ENCODE results near the gene GIT2.
"Not testable (repeated sequence)": the region's sequence is repeated elsewhere in the genome, so short reads cannot be mapped to it uniquely, and the experiment has no call there.

GIT2 gene

DNA sequence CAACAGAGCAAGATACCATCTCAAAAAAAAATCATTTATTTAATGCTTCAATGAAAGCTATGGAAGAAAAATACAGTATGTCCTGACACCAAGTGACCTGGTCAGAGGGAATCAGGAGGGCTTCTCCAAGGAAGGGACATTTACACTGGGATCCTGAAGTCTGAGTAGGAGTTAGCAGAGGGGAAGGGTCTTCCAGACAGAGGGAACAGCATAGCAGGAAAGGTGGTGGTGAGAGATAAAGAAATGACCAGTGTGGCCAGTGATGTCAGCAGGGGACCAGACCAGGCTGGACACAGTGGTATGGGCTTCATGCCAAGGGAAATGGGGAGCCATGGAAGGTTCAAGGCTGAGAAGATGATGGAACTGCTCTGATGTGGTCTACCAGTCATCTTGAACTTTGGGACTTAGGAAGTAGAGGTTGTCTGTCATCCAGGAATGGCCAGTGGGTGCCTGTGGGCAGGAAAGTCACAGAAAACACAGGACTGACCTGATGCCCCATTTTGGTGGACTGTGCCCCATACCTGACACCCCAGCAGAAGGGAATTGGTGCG is 103.9 kb downstream of the GIT2 start:
- H3K4me3 ChIP-seq (ENCODE audit: low read depth, low read length): no peak overlapping the region
- DNase-seq (ENCODE audit: low read depth): no peak
- TF ChIP-seq, protein P1, sequence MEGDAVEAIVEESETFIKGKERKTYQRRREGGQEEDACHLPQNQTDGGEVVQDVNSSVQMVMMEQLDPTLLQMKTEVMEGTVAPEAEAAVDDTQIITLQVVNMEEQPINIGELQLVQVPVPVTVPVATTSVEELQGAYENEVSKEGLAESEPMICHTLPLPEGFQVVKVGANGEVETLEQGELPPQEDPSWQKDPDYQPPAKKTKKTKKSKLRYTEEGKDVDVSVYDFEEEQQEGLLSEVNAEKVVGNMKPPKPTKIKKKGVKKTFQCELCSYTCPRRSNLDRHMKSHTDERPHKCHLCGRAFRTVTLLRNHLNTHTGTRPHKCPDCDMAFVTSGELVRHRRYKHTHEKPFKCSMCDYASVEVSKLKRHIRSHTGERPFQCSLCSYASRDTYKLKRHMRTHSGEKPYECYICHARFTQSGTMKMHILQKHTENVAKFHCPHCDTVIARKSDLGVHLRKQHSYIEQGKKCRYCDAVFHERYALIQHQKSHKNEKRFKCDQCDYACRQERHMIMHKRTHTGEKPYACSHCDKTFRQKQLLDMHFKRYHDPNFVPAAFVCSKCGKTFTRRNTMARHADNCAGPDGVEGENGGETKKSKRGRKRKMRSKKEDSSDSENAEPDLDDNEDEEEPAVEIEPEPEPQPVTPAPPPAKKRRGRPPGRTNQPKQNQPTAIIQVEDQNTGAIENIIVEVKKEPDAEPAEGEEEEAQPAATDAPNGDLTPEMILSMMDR (IDR thresholded peaks at IDR 0.05; ENCODE audit: insufficient read depth, low read depth, low read length, missing control alignments): no peak

GRCh38 chr12:109891731-109892130 is 104.4 kb downstream of the GIT2 start:
- H3K4me3 ChIP-seq (ENCODE audit: low read depth, low read length): not testable (repeated sequence)
- DNase-seq (ENCODE audit: low read depth): peak; percentile 59

- no peak for DNase-seq (ENCODE audit: low read depth)
- no peak overlapping the region for H3K4me3 ChIP-seq (ENCODE audit: low read depth, low read length)
- TF ChIP-seq, protein P1 (IDR thresholded peaks at IDR 0.05; ENCODE audit: insufficient read depth, low read depth, low read length, missing control alignments): no peak
Measured at GRCh38 chr12:109890620-109891170, 105.5 kb downstream of the GIT2 start.

DNA sequence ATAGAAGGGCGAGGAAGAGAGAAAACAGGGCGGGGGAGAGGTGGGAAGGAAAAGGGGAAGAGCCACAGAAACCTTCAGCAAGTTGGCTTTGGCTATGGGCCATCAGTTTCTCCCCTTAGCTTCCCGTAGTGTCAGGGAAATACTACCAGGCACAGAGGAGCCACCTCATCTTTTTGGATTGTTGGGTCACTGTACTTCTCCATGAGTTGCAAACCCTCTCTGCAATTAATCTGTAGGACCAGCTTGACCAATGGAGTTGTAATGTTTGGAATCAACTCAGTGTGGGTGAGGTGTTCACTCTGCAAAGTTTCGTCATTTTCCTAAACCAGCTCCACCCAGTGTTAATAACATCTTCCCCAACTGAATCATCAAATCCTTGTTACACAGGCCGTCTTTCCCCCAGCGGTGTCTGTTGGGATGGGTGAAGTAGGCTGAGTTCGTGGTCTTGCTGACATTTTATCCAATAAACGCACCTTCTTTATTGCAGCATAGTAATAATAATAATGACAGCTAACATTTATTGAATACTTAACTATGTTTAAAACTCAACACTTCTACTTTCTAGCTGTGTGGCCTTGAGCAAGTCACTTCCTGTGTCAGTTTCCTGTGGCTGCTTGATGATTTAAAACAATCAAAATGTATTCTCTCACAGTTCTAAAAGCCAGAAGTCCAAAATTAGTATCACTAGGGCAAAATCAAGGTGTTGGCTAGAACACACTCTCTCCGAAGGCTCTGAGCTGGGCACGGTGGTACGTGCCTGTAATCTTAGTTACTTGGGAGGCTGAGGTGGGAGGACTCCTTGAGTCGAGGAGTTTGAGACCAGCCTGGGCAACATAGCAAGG is 107.8 kb downstream of the GIT2 start:
- peak; percentile 77 for DNase-seq (ENCODE audit: low read depth)
- TF ChIP-seq, protein P1 (IDR thresholded peaks at IDR 0.05; ENCODE audit: insufficient read depth, low read depth, low read length, missing control alignments): no peak
- H3K4me3 ChIP-seq (ENCODE audit: low read depth, low read length): no peak overlapping the region

GRCh38 chr12:109885616-109886015 is 110.6 kb downstream of the GIT2 start:
- no peak for DNase-seq (ENCODE audit: low read depth)
- TF ChIP-seq, protein P1 (IDR thresholded peaks at IDR 0.05; ENCODE audit: insufficient read depth, low read depth, low read length, missing control alignments): no peak

DNA sequence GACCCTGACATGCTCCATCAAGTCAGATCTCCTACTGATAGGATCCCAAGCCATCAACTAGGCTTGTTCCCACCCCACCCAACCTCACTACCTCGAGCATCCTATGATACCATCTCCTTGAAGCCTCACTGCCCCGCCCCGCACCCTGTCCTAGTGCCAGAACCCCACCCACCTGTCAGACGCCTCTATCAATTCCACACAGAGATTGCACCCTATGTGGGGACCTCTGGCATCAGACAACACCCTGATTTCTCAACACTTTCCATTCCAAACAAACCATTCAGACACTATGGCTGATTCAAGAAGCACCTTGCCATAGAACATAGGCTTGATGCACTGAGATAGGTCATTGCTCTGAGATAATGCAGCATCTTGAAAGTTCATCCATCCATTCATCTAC is 112.7 kb downstream of the GIT2 start:
- DNase-seq (ENCODE audit: low read depth): no peak
- H3K4me3 ChIP-seq (ENCODE audit: low read depth, low read length): no peak overlapping the region
- TF ChIP-seq, protein P1 (IDR thresholded peaks at IDR 0.05; ENCODE audit: insufficient read depth, low read depth, low read length, missing control alignments): no peak

More at GRCh38 chr12:109885616-109886015, 110.6 kb downstream of the GIT2 start:
- H3K4me3 ChIP-seq (ENCODE audit: low read depth, low read length): no peak overlapping the region

- DNase-seq (ENCODE audit: low read depth): no peak
- no peak overlapping the region for H3K4me3 ChIP-seq (ENCODE audit: low read depth, low read length)
- TF ChIP-seq, protein P1 (IDR thresholded peaks at IDR 0.05; ENCODE audit: insufficient read depth, low read depth, low read length, missing control alignments): no peak
Measured at GRCh38 chr12:109881752-109882151, 114.4 kb downstream of the GIT2 start.

Measured in GM12865 (cell line).